NCI-H2107 (cell line): ENCODE data around the gene RAB3D.
"Not testable (repeated sequence)": the region's sequence is repeated elsewhere in the genome, so short reads cannot be mapped to it uniquely, and the experiment has no call there.

Source experiments
- DNase-seq: peaks from one replicate; lab custom pipeline; 2025; lab: John Stamatoyannopoulos, UW

Gene RAB3D

GRCh38 chr19:11338121-11338520 lies 1.3 kb downstream of the RAB3D start:
- no peak for DNase-seq

- DNase-seq: no peak
These were observed 2.4 kb downstream of the RAB3D start for GRCh38 chr19:11337080-11337479.

- no peak for DNase-seq
These were observed 3.9 kb downstream of the RAB3D start for GRCh38 chr19:11335449-11336146.

- not testable (repeated sequence) for DNase-seq
These were observed 5.6 kb downstream of the RAB3D start for GRCh38 chr19:11333838-11334237.

GRCh38 chr19:11332822-11333221 lies 6.6 kb downstream of the RAB3D start:
- DNase-seq: no peak

GRCh38 chr19:11331502-11331901 lies 8.0 kb downstream of the RAB3D start:
- no peak for DNase-seq

GRCh38 chr19:11330127-11330526 lies 9.3 kb downstream of the RAB3D start:
- DNase-seq: no peak

GRCh38 chr19:11325544-11325943 lies 13.9 kb downstream of the RAB3D start:
- no peak for DNase-seq

- no peak for DNase-seq
These were observed 14.6 kb downstream of the RAB3D start for GRCh38 chr19:11324748-11325389.

- peak; percentile 46 for DNase-seq
These were observed 15.3 kb downstream of the RAB3D start for GRCh38 chr19:11324079-11324661.

- DNase-seq: no peak
These were observed 15.8 kb downstream of the RAB3D start for GRCh38 chr19:11323601-11324078.

- DNase-seq: no peak
These were observed 17.0 kb downstream of the RAB3D start for GRCh38 chr19:11322269-11323024.

GRCh38 chr19:11321191-11322126 lies 18.0 kb downstream of the RAB3D start:
- DNase-seq: no peak

- DNase-seq: not testable (repeated sequence)
These were observed 19.0 kb downstream of the RAB3D start for GRCh38 chr19:11320278-11320995.

GRCh38 chr19:11306337-11306736 lies 33.1 kb downstream of the RAB3D start:
- DNase-seq: no peak

GRCh38 chr19:11304936-11305335 lies 34.5 kb downstream of the RAB3D start:
- no peak for DNase-seq

- DNase-seq: no peak
These were observed 38.7 kb downstream of the RAB3D start for GRCh38 chr19:11300811-11301120.

GRCh38 chr19:11299946-11300810 lies 39.3 kb downstream of the RAB3D start:
- no peak for DNase-seq

GRCh38 chr19:11296264-11296663 lies 43.2 kb downstream of the RAB3D start:
- no peak for DNase-seq

- no peak for DNase-seq
These were observed 43.7 kb downstream of the RAB3D start, which contains the start of gene TSPAN16 for GRCh38 chr19:11295665-11296245. Gene TSPAN16 (plus strand): TSS chr19:11296160. CDS start chr19:11296298, 138 bp downstream.
